ENCODE results near the gene WNT4. TPM values are rescaled to one million over a fixed set of nuclear protein-coding genes. Genes with fewer than 3 reads are reported as not detected.

Gene WNT4
- total and polyA plus RNA-seq, 9 of the 15 experiments (the other 6 are each of a cell fraction or from before 2014, with no cell fraction given) = 0.01 TPM; not detected in 8

DNA sequence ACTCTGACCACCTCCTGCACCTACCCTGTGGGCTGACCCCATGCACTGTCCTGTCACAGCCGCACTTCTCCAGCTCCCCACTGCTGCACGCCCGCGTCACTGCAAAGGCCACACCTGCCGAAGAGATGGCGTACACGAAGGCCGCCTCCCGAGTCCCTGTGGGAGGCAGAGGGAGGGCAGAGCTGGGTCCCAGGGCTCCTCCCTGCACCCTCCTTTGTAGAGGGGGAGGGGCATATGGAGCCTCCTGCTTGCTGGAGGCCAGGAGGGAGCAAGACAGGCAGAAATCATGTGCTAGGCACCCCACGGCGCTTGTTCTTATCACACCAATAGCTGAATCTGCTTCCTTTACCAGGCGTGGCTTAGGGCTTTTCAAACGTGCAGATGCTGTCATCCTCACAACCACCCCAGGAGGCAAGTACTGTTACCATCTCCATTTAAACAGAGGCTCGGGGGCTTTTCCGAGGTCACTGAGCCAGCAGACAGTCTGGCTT is 21.4 kb downstream of the WNT4 start (continued):
- 0 out of 2 replicates have a peak, but pooled peaks have one; percentile 15 for TF ChIP-seq MTA1 (IDR thresholded peaks at IDR 0.05; ENCODE audit: borderline replicate concordance)
- TF ChIP-seq RAD51 (IDR thresholded peaks at IDR 0.05; ENCODE audit: borderline replicate concordance, low read depth) = peak; percentile 38; the same call in 1 of the 2 replicates
- TF ChIP-seq POLR2G (IDR thresholded peaks at IDR 0.05; ENCODE audit: low read depth, low read length) = peak; percentile 68
- no peak for TF ChIP-seq PTBP1 (IDR thresholded peaks at IDR 0.05; ENCODE audit: low read depth, low read length)
- peak; percentile 8; the same call in 1 of the 2 replicates for TF ChIP-seq MAFK (IDR thresholded peaks at IDR 0.05; ENCODE audit: low read length)
- TF ChIP-seq, protein P1, sequence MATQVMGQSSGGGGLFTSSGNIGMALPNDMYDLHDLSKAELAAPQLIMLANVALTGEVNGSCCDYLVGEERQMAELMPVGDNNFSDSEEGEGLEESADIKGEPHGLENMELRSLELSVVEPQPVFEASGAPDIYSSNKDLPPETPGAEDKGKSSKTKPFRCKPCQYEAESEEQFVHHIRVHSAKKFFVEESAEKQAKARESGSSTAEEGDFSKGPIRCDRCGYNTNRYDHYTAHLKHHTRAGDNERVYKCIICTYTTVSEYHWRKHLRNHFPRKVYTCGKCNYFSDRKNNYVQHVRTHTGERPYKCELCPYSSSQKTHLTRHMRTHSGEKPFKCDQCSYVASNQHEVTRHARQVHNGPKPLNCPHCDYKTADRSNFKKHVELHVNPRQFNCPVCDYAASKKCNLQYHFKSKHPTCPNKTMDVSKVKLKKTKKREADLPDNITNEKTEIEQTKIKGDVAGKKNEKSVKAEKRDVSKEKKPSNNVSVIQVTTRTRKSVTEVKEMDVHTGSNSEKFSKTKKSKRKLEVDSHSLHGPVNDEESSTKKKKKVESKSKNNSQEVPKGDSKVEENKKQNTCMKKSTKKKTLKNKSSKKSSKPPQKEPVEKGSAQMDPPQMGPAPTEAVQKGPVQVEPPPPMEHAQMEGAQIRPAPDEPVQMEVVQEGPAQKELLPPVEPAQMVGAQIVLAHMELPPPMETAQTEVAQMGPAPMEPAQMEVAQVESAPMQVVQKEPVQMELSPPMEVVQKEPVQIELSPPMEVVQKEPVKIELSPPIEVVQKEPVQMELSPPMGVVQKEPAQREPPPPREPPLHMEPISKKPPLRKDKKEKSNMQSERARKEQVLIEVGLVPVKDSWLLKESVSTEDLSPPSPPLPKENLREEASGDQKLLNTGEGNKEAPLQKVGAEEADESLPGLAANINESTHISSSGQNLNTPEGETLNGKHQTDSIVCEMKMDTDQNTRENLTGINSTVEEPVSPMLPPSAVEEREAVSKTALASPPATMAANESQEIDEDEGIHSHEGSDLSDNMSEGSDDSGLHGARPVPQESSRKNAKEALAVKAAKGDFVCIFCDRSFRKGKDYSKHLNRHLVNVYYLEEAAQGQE (IDR thresholded peaks at IDR 0.05; ENCODE audit: borderline replicate concordance) = 0 out of 2 replicates have a peak, but pooled peaks have one; percentile 25
- TF ChIP-seq, protein P1 (CRISPR knock-in tag; IDR thresholded peaks at IDR 0.05; ENCODE audit: low read depth) = no peak
- peak; percentile 41; the same call in 1 of the 2 replicates for TF ChIP-seq CBFA2T3 (IDR thresholded peaks at IDR 0.05)
- no peak for TF ChIP-seq SPI1 (IDR thresholded peaks at IDR 0.05; ENCODE audit: borderline replicate concordance, low read depth, low read length)
- peak; percentile 57; the same call in 1 of the 2 replicates for TF ChIP-seq SP1 (CRISPR knock-in tag; IDR thresholded peaks at IDR 0.05)
- TF ChIP-seq, protein P2, sequence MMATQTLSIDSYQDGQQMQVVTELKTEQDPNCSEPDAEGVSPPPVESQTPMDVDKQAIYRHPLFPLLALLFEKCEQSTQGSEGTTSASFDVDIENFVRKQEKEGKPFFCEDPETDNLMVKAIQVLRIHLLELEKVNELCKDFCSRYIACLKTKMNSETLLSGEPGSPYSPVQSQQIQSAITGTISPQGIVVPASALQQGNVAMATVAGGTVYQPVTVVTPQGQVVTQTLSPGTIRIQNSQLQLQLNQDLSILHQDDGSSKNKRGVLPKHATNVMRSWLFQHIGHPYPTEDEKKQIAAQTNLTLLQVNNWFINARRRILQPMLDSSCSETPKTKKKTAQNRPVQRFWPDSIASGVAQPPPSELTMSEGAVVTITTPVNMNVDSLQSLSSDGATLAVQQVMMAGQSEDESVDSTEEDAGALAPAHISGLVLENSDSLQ (IDR thresholded peaks at IDR 0.05) = peak; percentile 68
- TF ChIP-seq, protein P3, sequence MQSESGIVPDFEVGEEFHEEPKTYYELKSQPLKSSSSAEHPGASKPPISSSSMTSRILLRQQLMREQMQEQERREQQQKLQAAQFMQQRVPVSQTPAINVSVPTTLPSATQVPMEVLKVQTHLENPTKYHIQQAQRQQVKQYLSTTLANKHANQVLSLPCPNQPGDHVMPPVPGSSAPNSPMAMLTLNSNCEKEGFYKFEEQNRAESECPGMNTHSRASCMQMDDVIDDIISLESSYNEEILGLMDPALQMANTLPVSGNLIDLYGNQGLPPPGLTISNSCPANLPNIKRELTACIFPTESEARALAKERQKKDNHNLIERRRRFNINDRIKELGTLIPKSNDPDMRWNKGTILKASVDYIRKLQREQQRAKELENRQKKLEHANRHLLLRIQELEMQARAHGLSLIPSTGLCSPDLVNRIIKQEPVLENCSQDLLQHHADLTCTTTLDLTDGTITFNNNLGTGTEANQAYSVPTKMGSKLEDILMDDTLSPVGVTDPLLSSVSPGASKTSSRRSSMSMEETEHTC (IDR thresholded peaks at IDR 0.05) = peak; percentile 84; the same call in 1 of the 2 replicates
- TF ChIP-seq LEF1 (IDR thresholded peaks at IDR 0.05) = peak; percentile 48; the same call in 1 of the 2 replicates
- no peak for TF ChIP-seq ZNF197 (CRISPR knock-in tag; IDR thresholded peaks at IDR 0.05; ENCODE audit: low read depth)
- peak; percentile 50 to 55; a peak in 3 of 4 replicates for TF ChIP-seq MAZ (CRISPR knock-in tag; conservative IDR thresholded peaks at IDR 0.05 in 1 of 2, IDR thresholded peaks at IDR 0.05 in 1 of 2)
- TF ChIP-seq, protein P4, sequence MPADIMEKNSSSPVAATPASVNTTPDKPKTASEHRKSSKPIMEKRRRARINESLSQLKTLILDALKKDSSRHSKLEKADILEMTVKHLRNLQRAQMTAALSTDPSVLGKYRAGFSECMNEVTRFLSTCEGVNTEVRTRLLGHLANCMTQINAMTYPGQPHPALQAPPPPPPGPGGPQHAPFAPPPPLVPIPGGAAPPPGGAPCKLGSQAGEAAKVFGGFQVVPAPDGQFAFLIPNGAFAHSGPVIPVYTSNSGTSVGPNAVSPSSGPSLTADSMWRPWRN (IDR thresholded peaks at IDR 0.05; ENCODE audit: low read depth) = peak; percentile 89
- TF ChIP-seq SREBF1 (IDR thresholded peaks at IDR 0.05; ENCODE audit: borderline replicate concordance, low read depth, low read length) = no peak
